ENCODE measurements around the gene PEBP1.

DNA sequence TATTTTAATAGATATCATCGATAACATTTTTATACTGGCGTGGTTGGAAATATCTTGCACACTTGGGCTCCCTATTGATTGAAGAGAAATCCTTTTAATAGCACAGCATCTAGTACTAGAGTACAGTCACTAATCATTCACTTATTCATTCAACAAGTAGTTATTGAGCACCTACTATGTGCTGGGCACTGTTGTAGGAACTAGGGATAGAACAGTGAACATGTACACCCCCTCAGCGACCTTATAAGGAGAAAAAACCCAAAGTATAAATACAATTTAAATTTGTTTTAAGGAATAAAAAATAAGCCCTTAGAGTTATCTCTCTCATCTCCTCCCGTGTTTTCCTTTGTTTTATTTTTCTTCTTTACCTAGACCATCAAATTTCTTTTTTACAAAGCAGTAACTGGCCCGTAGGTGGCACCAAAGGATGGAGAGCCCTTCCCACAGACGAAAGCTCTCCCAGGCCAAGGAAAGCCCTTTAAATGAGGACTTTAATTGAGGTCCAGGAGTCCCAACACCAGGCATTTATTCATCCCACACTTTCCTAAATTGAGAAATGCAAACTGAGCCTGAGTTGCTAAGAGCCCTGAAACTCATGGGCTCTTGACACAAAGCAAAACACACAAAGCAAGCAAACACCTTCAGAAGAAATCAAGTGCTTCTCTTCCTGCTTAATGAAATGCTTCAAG is 29.0 kb downstream of the PEBP1 start:
- TF ChIP-seq, protein P1, sequence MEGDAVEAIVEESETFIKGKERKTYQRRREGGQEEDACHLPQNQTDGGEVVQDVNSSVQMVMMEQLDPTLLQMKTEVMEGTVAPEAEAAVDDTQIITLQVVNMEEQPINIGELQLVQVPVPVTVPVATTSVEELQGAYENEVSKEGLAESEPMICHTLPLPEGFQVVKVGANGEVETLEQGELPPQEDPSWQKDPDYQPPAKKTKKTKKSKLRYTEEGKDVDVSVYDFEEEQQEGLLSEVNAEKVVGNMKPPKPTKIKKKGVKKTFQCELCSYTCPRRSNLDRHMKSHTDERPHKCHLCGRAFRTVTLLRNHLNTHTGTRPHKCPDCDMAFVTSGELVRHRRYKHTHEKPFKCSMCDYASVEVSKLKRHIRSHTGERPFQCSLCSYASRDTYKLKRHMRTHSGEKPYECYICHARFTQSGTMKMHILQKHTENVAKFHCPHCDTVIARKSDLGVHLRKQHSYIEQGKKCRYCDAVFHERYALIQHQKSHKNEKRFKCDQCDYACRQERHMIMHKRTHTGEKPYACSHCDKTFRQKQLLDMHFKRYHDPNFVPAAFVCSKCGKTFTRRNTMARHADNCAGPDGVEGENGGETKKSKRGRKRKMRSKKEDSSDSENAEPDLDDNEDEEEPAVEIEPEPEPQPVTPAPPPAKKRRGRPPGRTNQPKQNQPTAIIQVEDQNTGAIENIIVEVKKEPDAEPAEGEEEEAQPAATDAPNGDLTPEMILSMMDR (IDR thresholded peaks at IDR 0.05), result peak in 3 of 4 experiments; percentile 11 to 26 (median 24)
- TF ChIP-seq POLR2A (IDR thresholded peaks at IDR 0.05), result no peak
